Progenitor cell of endocrine pancreas (in vitro differentiated cells): ENCODE results near the gene C16orf78. TPM values are rescaled to one million over a fixed set of nuclear protein-coding genes. Genes with fewer than 3 reads are reported as not detected.

ENCODE experiments used
- DNase-seq: peaks from one replicate; pipeline ENCODE4 v3.0.0; 2021; ENCODE audit warnings: low spot score; ENCODE audit not compliant: unreplicated experiment
- H3K27ac Mint-ChIP-seq: 2 replicates; pipeline ENCODE4 v1.8.0; 2021; ENCODE audit warnings: mild to moderate bottlenecking, moderate library complexity, mixed read lengths
- H3K27me3 Mint-ChIP-seq: 2 replicates; pipeline ENCODE4 v1.8.0; 2021; ENCODE audit warnings: mixed read lengths
- H3K36me3 Mint-ChIP-seq: 2 replicates; pipeline ENCODE4 v1.8.0; 2022; ENCODE audit warnings: mixed read lengths; ENCODE audit not compliant: insufficient read depth
- H3K4me1 Mint-ChIP-seq: 2 replicates; pipeline ENCODE4 v1.8.0; 2021; ENCODE audit warnings: low read depth, mixed read lengths
- H3K4me3 Mint-ChIP-seq: 2 replicates; pipeline ENCODE4 v1.8.0; 2021; ENCODE audit warnings: low read depth, mild to moderate bottlenecking, moderate library complexity, mixed read lengths
- H3K9me3 Mint-ChIP-seq: 2 replicates; pipeline ENCODE4 v1.8.0; 2021; ENCODE audit warnings: low read depth, mixed read lengths
- CTCF ChIP-seq: fragments of 200-600 bp; sonication (generic); IDR thresholded peaks from one replicate; pipeline ENCODE4 v1.5.0; 2021; ENCODE audit warnings: antibody characterized with exemption, mild to moderate bottlenecking; ENCODE audit not compliant: unreplicated experiment
- total RNA-seq: library from RNA; stranded (reverse); gene quantifications from 2 replicates; pipeline ENCODE4 v1.2.1, GENCODE V29; 2021

Gene C16orf78
- total RNA-seq, 1 donor from 2014 or later: not detected

GRCh38 chr16:49414671-49415070 lies 41.1 kb downstream of the C16orf78 start:
- Mint-ChIP-seq H3K4me1 (no peaks in the 10 kb centered on the region), H3K36me3 (no peaks in the 10 kb centered on the region), H3K9me3 (no peaks in the 10 kb centered on the region), H3K27me3 (peaks cover 15% of the 10 kb centered on the region), H3K4me3 (no peak overlapping the region), H3K27ac (no peak overlapping the region)
- TF ChIP-seq CTCF: no peak
- DNase-seq: no peak

- no peaks in the 10 kb centered on the region for H3K4me1 Mint-ChIP-seq
- peaks cover 18% of the 10 kb centered on the region for H3K27me3 Mint-ChIP-seq
- DNase-seq: no peak
- no peaks in the 10 kb centered on the region for H3K9me3 Mint-ChIP-seq
- no peak for TF ChIP-seq CTCF
- no peak overlapping the region for H3K4me3 Mint-ChIP-seq
- H3K27ac Mint-ChIP-seq: no peak overlapping the region
- no peaks in the 10 kb centered on the region for H3K36me3 Mint-ChIP-seq
These were observed 41.5 kb downstream of the C16orf78 start for GRCh38 chr16:49415083-49415482.

GRCh38 chr16:49416001-49416675 lies 42.5 kb downstream of the C16orf78 start:
- no peaks in the 10 kb centered on the region for H3K36me3 Mint-ChIP-seq
- no peak for TF ChIP-seq CTCF
- no peak overlapping the region for H3K27ac Mint-ChIP-seq
- no peaks in the 10 kb centered on the region for H3K4me1 Mint-ChIP-seq
- no peak for DNase-seq
- H3K9me3 Mint-ChIP-seq: no peaks in the 10 kb centered on the region
- peaks cover 16% of the 10 kb centered on the region for H3K27me3 Mint-ChIP-seq
- H3K4me3 Mint-ChIP-seq: no peak overlapping the region

- H3K9me3 Mint-ChIP-seq: no peaks in the 10 kb centered on the region
- H3K27me3 Mint-ChIP-seq: peaks cover 17% of the 10 kb centered on the region
These were observed 43.8 kb downstream of the C16orf78 start for GRCh38 chr16:49417354-49417753.

GRCh38 chr16:49419006-49419405 lies 45.4 kb downstream of the C16orf78 start:
- Mint-ChIP-seq H3K9me3 (no peaks in the 10 kb centered on the region), H3K27me3 (peaks cover 15% of the 10 kb centered on the region), H3K4me1 (no peaks in the 10 kb centered on the region), H3K27ac (no peak overlapping the region), H3K36me3 (no peaks in the 10 kb centered on the region), H3K4me3 (no peak overlapping the region)
- DNase-seq: no peak
- no peak for TF ChIP-seq CTCF

More at GRCh38 chr16:49417354-49417753, 43.8 kb downstream of the C16orf78 start:
- no peaks in the 10 kb centered on the region for H3K4me1 Mint-ChIP-seq
- DNase-seq: no peak
- H3K27ac Mint-ChIP-seq: no peak overlapping the region
- no peak for TF ChIP-seq CTCF
- H3K4me3 Mint-ChIP-seq: no peak overlapping the region
- H3K36me3 Mint-ChIP-seq: no peaks in the 10 kb centered on the region
